ENCODE results near the gene IFT80. TPM values are rescaled to one million over a fixed set of nuclear protein-coding genes. Genes with fewer than 3 reads are reported as not detected.
"Not testable (repeated sequence)": the region's sequence is repeated elsewhere in the genome, so short reads cannot be mapped to it uniquely, and the experiment has no call there.

The IFT80 gene
- total RNA-seq, 2 donors from 2014 or later, result 11.1 to 15.0 TPM

GRCh38 chr3:160373655-160374054, 25.4 kb downstream of the IFT80 start:
- DNase-seq (no peak), ATAC-seq (no peak)
- intact Hi-C loops (cut with DNase I, micrococcal nuclease), result no loop called here

- no peak for DNase-seq
- intact Hi-C loops (cut with DNase I, micrococcal nuclease), result no loop called here
- no peak for ATAC-seq
Measured at GRCh38 chr3:160372780-160373179, 26.2 kb downstream of the IFT80 start.

GRCh38 chr3:160370987-160371857, 27.8 kb downstream of the IFT80 start:
- ATAC-seq (no peak), DNase-seq (no peak)
- intact Hi-C loops (cut with DNase I, micrococcal nuclease), result no loop called here

GRCh38 chr3:160369784-160370183, 29.2 kb downstream of the IFT80 start:
- intact Hi-C loops (cut with DNase I, micrococcal nuclease), result no loop called here
- DNase-seq (no peak), ATAC-seq (no peak)

- DNase-seq (no peak), ATAC-seq (no peak)
- intact Hi-C loops (cut with DNase I, micrococcal nuclease), result no loop called here
Measured at GRCh38 chr3:160368804-160369203, 30.2 kb downstream of the IFT80 start.

GRCh38 chr3:160365869-160366522, 33.0 kb downstream of the IFT80 start:
- no peak for ATAC-seq
- intact Hi-C loops (cut with DNase I, micrococcal nuclease), result no loop called here
- no peak for DNase-seq

GRCh38 chr3:160362896-160363295, 36.1 kb downstream of the IFT80 start:
- DNase-seq; ATAC-seq; intact Hi-C loops (cut with DNase I, micrococcal nuclease): not testable (repeated sequence)

- DNase-seq, result no peak
- ATAC-seq, result no peak
- intact Hi-C loops (cut with DNase I, micrococcal nuclease), result no loop called here
Measured at GRCh38 chr3:160355826-160356225, 43.2 kb downstream of the IFT80 start.

- ATAC-seq, result no peak
- no peak for DNase-seq
- intact Hi-C loops (cut with DNase I, micrococcal nuclease), result loop anchor here in 1 of 2 donors (10.0 kb wide), 1 partner anchor 312 kb away; no protein-coding TSS in a partner anchor
Measured at GRCh38 chr3:160346511-160346910, 52.5 kb downstream of the IFT80 start.

- ATAC-seq (no peak), DNase-seq (no peak)
- intact Hi-C loops (cut with DNase I, micrococcal nuclease), result loop anchor here in 1 of 2 donors (5.0 to 10.0 kb wide), 2 partner anchors 181 to 308 kb away; no protein-coding TSS in a partner anchor
Measured at GRCh38 chr3:160343132-160343531, 55.9 kb downstream of the IFT80 start.

- intact Hi-C loops (cut with DNase I, micrococcal nuclease), result loop anchor here in 1 of 2 donors (5.0 to 10.0 kb wide), 2 partner anchors 178 to 306 kb away; no protein-coding TSS in a partner anchor
- ATAC-seq (no peak), DNase-seq (no peak)
Measured at GRCh38 chr3:160340351-160340750, 58.7 kb downstream of the IFT80 start.

- DNase-seq (no peak), ATAC-seq (no peak)
- intact Hi-C loops (cut with DNase I, micrococcal nuclease), result no loop called here
Measured at GRCh38 chr3:160331127-160331937, 67.7 kb downstream of the IFT80 start.

GRCh38 chr3:160330690-160331089, 68.3 kb downstream of the IFT80 start:
- ATAC-seq, result no peak
- DNase-seq, result no peak

GRCh38 chr3:160330109-160330508, 68.9 kb downstream of the IFT80 start:
- ATAC-seq, result no peak
- intact Hi-C loops (cut with DNase I, micrococcal nuclease), result no loop called here
- no peak for DNase-seq

More at GRCh38 chr3:160330690-160331089, 68.3 kb downstream of the IFT80 start:
- intact Hi-C loops (cut with DNase I, micrococcal nuclease), result no loop called here

GRCh38 chr3:160326286-160326685, 72.7 kb downstream of the IFT80 start:
- DNase-seq; ATAC-seq; intact Hi-C loops (cut with DNase I, micrococcal nuclease): not testable (repeated sequence)

GRCh38 chr3:160321821-160322220, 77.2 kb downstream of the IFT80 start:
- DNase-seq; intact Hi-C loops (cut with DNase I, micrococcal nuclease); ATAC-seq: not testable (repeated sequence)

- ATAC-seq (no peak), DNase-seq (no peak)
- intact Hi-C loops (cut with DNase I, micrococcal nuclease), result no loop called here
Measured at GRCh38 chr3:160319322-160319721, 79.7 kb downstream of the IFT80 start.

GRCh38 chr3:160314995-160315394, 84.0 kb downstream of the IFT80 start:
- no peak for ATAC-seq
- intact Hi-C loops (cut with DNase I, micrococcal nuclease), result no loop called here

GRCh38 chr3:160312014-160312624, 86.9 kb downstream of the IFT80 start:
- DNase-seq (no peak), ATAC-seq (no peak)
- intact Hi-C loops (cut with DNase I, micrococcal nuclease), result no loop called here

More at GRCh38 chr3:160314995-160315394, 84.0 kb downstream of the IFT80 start:
- no peak for DNase-seq

Data from left colon (tissue), 2 donors.